ENCODE measurements around the gene TMEM147.
A peak's percentile ranks its signal among the peaks of the same experiment; 100 is the strongest.
"Not testable (repeated sequence)": the region's sequence is repeated elsewhere in the genome, so short reads cannot be mapped to it uniquely, and the experiment has no call there.

The TMEM147 gene

GRCh38 chr19:35565016-35565856 is 19.8 kb downstream of the TMEM147 start:
- no peak for DNase-seq

GRCh38 chr19:35566738-35567137 is 21.3 kb downstream of the TMEM147 start:
- DNase-seq: no peak

- no peak for DNase-seq
Measured at GRCh38 chr19:35569281-35569781, 23.9 kb downstream of the TMEM147 start.

- no peak for DNase-seq
Measured at GRCh38 chr19:35571406-35571965, 26.1 kb downstream of the TMEM147 start.

- DNase-seq: no peak
Measured at GRCh38 chr19:35577918-35578317, 32.5 kb downstream of the TMEM147 start.

GRCh38 chr19:35578707-35579106 is 33.3 kb downstream of the TMEM147 start:
- no peak for DNase-seq

- no peak for DNase-seq
Measured at GRCh38 chr19:35582760-35583159, 37.3 kb downstream of the TMEM147 start.

- peak; percentile 47 to 53 for DNase-seq
Measured at GRCh38 chr19:35585848-35586247, 40.4 kb downstream of the TMEM147 start, which contains the start of gene PMIS2. Gene PMIS2 (plus strand): TSS chr19:35586173. CDS start chr19:35586260, 87 bp downstream.

GRCh38 chr19:35587321-35587720 is 41.9 kb downstream of the TMEM147 start:
- DNase-seq: no peak

GRCh38 chr19:35590875-35591274 is 45.4 kb downstream of the TMEM147 start:
- DNase-seq: no peak

- DNase-seq: peak; percentile 34 to 35
Measured at GRCh38 chr19:35592226-35592625, 46.8 kb downstream of the TMEM147 start.

- DNase-seq: not testable (repeated sequence)
Measured at GRCh38 chr19:35595026-35595425, 49.6 kb downstream of the TMEM147 start.

- DNase-seq: no peak
Measured at GRCh38 chr19:35595928-35596327, 50.5 kb downstream of the TMEM147 start.

- DNase-seq: peak; percentile 38 to 54
Measured at GRCh38 chr19:35596366-35596999, 51.1 kb downstream of the TMEM147 start.
